GM18861 (cell line): ENCODE measurements around the gene RNF13.
"Not testable (repeated sequence)": the region's sequence is repeated elsewhere in the genome, so short reads cannot be mapped to it uniquely, and the experiment has no call there.

Experiments
- ATAC-seq: cut with Tn5 transposase; IDR thresholded peaks from one replicate; pipeline ENCODE4 v1.9.1; 2021; ENCODE audit not compliant: unreplicated experiment

The RNF13 gene

GRCh38 chr3:149800693-149801092, 12.3 kb upstream of the RNF13 start:
- no peak for ATAC-seq

GRCh38 chr3:149801195-149801594, 11.8 kb upstream of the RNF13 start:
- no peak for ATAC-seq

GRCh38 chr3:149801639-149802038, 11.4 kb upstream of the RNF13 start:
- ATAC-seq: no peak

GRCh38 chr3:149806171-149806778, 6.7 kb upstream of the RNF13 start:
- ATAC-seq: no peak

- ATAC-seq: peak; percentile 27
Measured at GRCh38 chr3:149808209-149808829, 4.7 kb upstream of the RNF13 start.

GRCh38 chr3:149809699-149810098, 3.3 kb upstream of the RNF13 start:
- no peak for ATAC-seq

GRCh38 chr3:149810846-149811245, 2.2 kb upstream of the RNF13 start:
- ATAC-seq: no peak

GRCh38 chr3:149812165-149812605, 830 bp upstream of the RNF13 start:
- ATAC-seq: no peak

GRCh38 chr3:149813367-149814281, 609 bp downstream of the RNF13 start:
- peak; percentile 6 for ATAC-seq

- ATAC-seq: no peak
Measured at GRCh38 chr3:149815321-149815720, 2.3 kb downstream of the RNF13 start.

GRCh38 chr3:149815728-149816127, 2.7 kb downstream of the RNF13 start:
- no peak for ATAC-seq

GRCh38 chr3:149816311-149816710, 3.3 kb downstream of the RNF13 start:
- ATAC-seq: no peak

GRCh38 chr3:149816986-149817385, 4.0 kb downstream of the RNF13 start:
- no peak for ATAC-seq

GRCh38 chr3:149819432-149819831, 6.4 kb downstream of the RNF13 start:
- ATAC-seq: no peak

- no peak for ATAC-seq
Measured at GRCh38 chr3:149820183-149820582, 7.2 kb downstream of the RNF13 start.

- no peak for ATAC-seq
Measured at GRCh38 chr3:149826636-149827035, 13.6 kb downstream of the RNF13 start.

GRCh38 chr3:149828390-149828789, 15.4 kb downstream of the RNF13 start:
- ATAC-seq: no peak

- not testable (repeated sequence) for ATAC-seq
Measured at GRCh38 chr3:149829631-149830030, 16.6 kb downstream of the RNF13 start.

GRCh38 chr3:149830902-149831301, 17.9 kb downstream of the RNF13 start:
- ATAC-seq: no peak

- no peak for ATAC-seq
Measured at GRCh38 chr3:149831321-149831720, 18.3 kb downstream of the RNF13 start.

GRCh38 chr3:149832086-149832485, 19.1 kb downstream of the RNF13 start:
- ATAC-seq: no peak

GRCh38 chr3:149833241-149833640, 20.2 kb downstream of the RNF13 start:
- no peak for ATAC-seq
